Naive thymus-derived CD4-positive, alpha-beta T cell (primary cell): ENCODE data around the gene GPN1. TPM values are rescaled to one million over a fixed set of nuclear protein-coding genes. Genes with fewer than 3 reads are reported as not detected.
"Not testable (repeated sequence)": the region's sequence is repeated elsewhere in the genome, so short reads cannot be mapped to it uniquely, and the experiment has no call there.

ENCODE experiments used
- ATAC-seq: fragments of 150-1000 bp; cut with Tn5 transposase; 2 replicates; pipeline ENCODE4 v1.10.0; 2021; ENCODE audit warnings: mild to moderate bottlenecking, moderate library complexity
- CTCF ChIA-PET: fragments of 350-600 bp; sonication (Branson Sonifier 250); formaldehyde crosslinking; loops from one replicate; lab custom pipeline; 2021; ENCODE audit warnings: antibody characterized with exemption; lab: Charles Lee
- POLR2A ChIA-PET: fragments of 350-600 bp; sonication (Branson Sonifier 250); formaldehyde crosslinking; loops from one replicate; lab custom pipeline; 2021; ENCODE audit warnings: antibody characterized with exemption, inconsistent platforms; lab: Charles Lee
- DNase-seq, 9 donors: peaks; one replicate each; pipeline versions ENCODE4 v3.0.0 to v3.0.0-alpha.2; 2020 to 2022; ENCODE audit warnings: mixed read lengths in 1 of 9
- H3K27ac ChIP-seq: one replicate; pipeline ENCODE4 v1.7.0; 2013; ENCODE audit warnings: mild to moderate bottlenecking, low read depth, low read length, moderate library complexity
- H3K27me3 ChIP-seq, 2 donors: one replicate each; pipeline ENCODE4 v1.7.0; 2013; ENCODE audit warnings: low read length in 2 of 2, mild to moderate bottlenecking in 2 of 2, moderate library complexity in 2 of 2; ENCODE audit not compliant: control insufficient read depth in 2 of 2, insufficient read depth in 2 of 2
- H3K36me3 ChIP-seq, 3 experiments: 1 replicate in 2 of 3; 2 replicates in 1 of 3; pipeline ENCODE4 v1.7.0; 2013; ENCODE audit warnings: low read length in 3 of 3, mild to moderate bottlenecking in 3 of 3, moderate library complexity in 1 of 3; ENCODE audit not compliant: insufficient read depth in 3 of 3, control insufficient read depth in 2 of 3
- H3K4me1 ChIP-seq, 2 donors: one replicate each; pipeline ENCODE4 v1.7.0; 2013; ENCODE audit warnings: low read length in 2 of 2, mild to moderate bottlenecking in 2 of 2, moderate library complexity in 1 of 2; ENCODE audit not compliant: control insufficient read depth in 2 of 2, insufficient read depth in 2 of 2
- H3K4me3 ChIP-seq: 2 replicates; pipeline ENCODE4 v1.7.0; 2013; ENCODE audit warnings: mild to moderate bottlenecking, low read length
- H3K9me3 ChIP-seq, 3 experiments: 1 replicate in 2 of 3; 2 replicates in 1 of 3; pipeline ENCODE4 v1.7.0; 2013; ENCODE audit warnings: low read length in 3 of 3; ENCODE audit not compliant: control insufficient read depth in 2 of 3
- H3K27ac Mint-ChIP-seq, 9 donors: one replicate each; pipeline ENCODE4 v1.8.0; 2020 to 2022; ENCODE audit warnings: mixed read lengths in 9 of 9, mild to moderate bottlenecking in 8 of 9, moderate library complexity in 5 of 9, inconsistent platforms in 2 of 9
- H3K27me3 Mint-ChIP-seq, 5 donors: one replicate each; pipeline ENCODE4 v1.8.0; 2021 to 2022; ENCODE audit warnings: mixed read lengths in 5 of 5, mild to moderate bottlenecking in 1 of 5
- H3K36me3 Mint-ChIP-seq, 5 donors: one replicate each; pipeline ENCODE4 v1.8.0; 2020 to 2022; ENCODE audit warnings: mixed read lengths in 5 of 5, mild to moderate bottlenecking in 3 of 5, inconsistent platforms in 1 of 5
- H3K4me1 Mint-ChIP-seq, 7 donors: one replicate each; pipeline ENCODE4 v1.8.0; 2020 to 2022; ENCODE audit warnings: mixed read lengths in 7 of 7, mild to moderate bottlenecking in 3 of 7, inconsistent platforms in 1 of 7
- H3K4me3 Mint-ChIP-seq, 10 donors: one replicate each; pipeline ENCODE4 v1.8.0; 2020 to 2022; ENCODE audit warnings: mild to moderate bottlenecking in 10 of 10, mixed read lengths in 10 of 10, moderate library complexity in 6 of 10, inconsistent platforms in 2 of 10
- H3K9me3 Mint-ChIP-seq, 11 donors: one replicate each; pipeline ENCODE4 v1.8.0; 2020 to 2022; ENCODE audit warnings: mixed read lengths in 11 of 11, mild to moderate bottlenecking in 4 of 11, inconsistent platforms in 1 of 11, moderate library complexity in 1 of 11
- intact Hi-C, 2 donors: fragments of 100-400 bp; cut with micrococcal nuclease; formaldehyde crosslinking; loops; one replicate each; pipeline ENCODE4 v1.15.1; 2023
- polyA plus RNA-seq, 2 donors: library from polyadenylated mRNA; unstranded; fragments of 300-500 nt; fragmentation: Illumina TruSeq; gene quantifications; one replicate each; pipeline ENCODE4 v1.2.3, GENCODE V29; 2021
- total RNA-seq, 6 experiments: library from RNA in 5 of 6; stranded (reverse) in 5 of 6; gene quantifications; 1 replicate in 5 of 6; 2 replicates in 1 of 6; pipeline ENCODE4 v1.2.3 and lab custom pipeline; 2021 to 2026

The GPN1 gene
- total and polyA plus RNA-seq, 7 experiments from 2014 or later, result 27.8 to 73.6 (median 32.4) TPM

DNA sequence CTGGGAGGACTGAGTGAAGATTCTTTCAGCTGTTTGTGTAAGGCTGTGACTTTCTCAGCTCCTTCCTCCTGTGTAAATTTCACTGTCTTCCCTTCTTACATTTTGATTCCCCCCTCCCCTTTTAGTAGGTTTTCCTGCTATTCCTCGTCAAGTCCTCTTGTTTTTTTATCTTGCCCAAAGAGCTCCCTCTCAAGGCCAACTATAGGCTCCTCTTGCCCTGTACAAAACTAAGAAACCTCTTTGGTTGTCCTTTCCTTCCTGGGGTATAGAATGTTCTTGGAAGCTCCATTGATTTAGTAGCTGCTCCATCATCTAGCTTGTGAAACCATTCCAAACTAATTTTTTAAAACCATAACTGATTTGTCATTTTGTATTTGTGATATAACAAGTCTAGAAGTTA is 7.3 kb upstream of the GPN1 start:
- intact Hi-C loops, result loop anchor here in 1 of 2 donors (10.0 kb wide), 1 partner anchor 547 kb away; the partner anchor contains the start of genes EMILIN1 and OST4
- ATAC-seq, result no peak
- ChIA-PET POLR2A (interaction anchor here (0.8 kb wide), 1 partner anchor 38 kb away, joined by 3 read pairs; no protein-coding TSS in a partner anchor), CTCF (interaction anchor here (1.2 kb wide), 1 partner anchor 62 kb away, joined by 3 read pairs; no protein-coding TSS in a partner anchor)
- no peak for DNase-seq
- Mint-ChIP-seq H3K36me3 (peaks cover 32 to 53% (median 34%) of the 10 kb centered on the region in 5 donors), H3K4me3 (no peak overlapping the region), H3K27me3 (no peaks in the 10 kb centered on the region), H3K27ac (peak overlapping the region in 1 of 9 donors; percentile 53), H3K9me3 (no peaks in the 10 kb centered on the region), H3K4me1 (peaks cover 0 to 4% (median 0%) of the 10 kb centered on the region in 7 donors)
- Histone ChIP-seq H3K9me3 (no peaks in the 10 kb centered on the region), H3K27ac (no peak overlapping the region), H3K36me3 (peaks cover 26 to 70% (median 30%) of the 10 kb centered on the region in 3 experiments), H3K27me3 (no peaks in the 10 kb centered on the region), H3K4me1 (no peaks in the 10 kb centered on the region), H3K4me3 (no peak overlapping the region)

DNA sequence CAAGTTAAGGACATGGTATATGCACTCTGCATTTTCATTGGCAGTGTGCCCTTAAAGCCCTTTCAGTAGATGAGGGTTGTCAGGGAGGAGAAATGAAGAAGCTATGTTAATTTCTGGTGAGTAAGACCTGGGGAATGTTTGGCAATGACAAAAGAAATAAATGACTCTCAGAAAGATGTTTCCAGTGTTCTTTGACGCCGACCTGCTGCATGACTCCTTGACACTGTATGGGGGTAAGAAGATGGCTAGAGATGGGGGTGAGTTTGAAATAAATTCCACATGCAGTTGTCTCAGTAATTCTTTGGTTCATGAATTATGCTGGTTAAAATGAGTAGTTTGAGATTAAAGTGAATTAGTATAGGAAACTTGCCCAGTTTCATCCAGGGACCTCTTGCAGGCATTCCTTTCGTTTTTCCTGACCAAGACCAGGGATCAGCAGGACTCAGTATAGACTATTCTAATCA is 5.9 kb upstream of the GPN1 start:
- Mint-ChIP-seq H3K36me3 (peaks cover 23 to 44% (median 26%) of the 10 kb centered on the region in 5 donors), H3K27me3 (no peaks in the 10 kb centered on the region), H3K4me3 (no peak overlapping the region), H3K9me3 (no peaks in the 10 kb centered on the region), H3K27ac (no peak overlapping the region), H3K4me1 (peaks cover 0 to 18% (median 0%) of the 10 kb centered on the region in 7 donors)
- intact Hi-C loops, result loop anchor here in 1 of 2 donors (10.0 kb wide), 1 partner anchor 548 kb away; the partner anchor contains the start of genes EMILIN1 and OST4
- Histone ChIP-seq H3K9me3 (no peaks in the 10 kb centered on the region), H3K4me1 (peaks cover 1% of the 10 kb centered on the region in 2 donors), H3K36me3 (peaks cover 18 to 56% (median 20%) of the 10 kb centered on the region in 3 experiments), H3K4me3 (no peak overlapping the region), H3K27me3 (no peaks in the 10 kb centered on the region), H3K27ac (no peak overlapping the region)
- DNase-seq (no peak), ATAC-seq (no peak)
- CTCF ChIA-PET, result no interaction called here
- POLR2A ChIA-PET, result no interaction called here

DNA sequence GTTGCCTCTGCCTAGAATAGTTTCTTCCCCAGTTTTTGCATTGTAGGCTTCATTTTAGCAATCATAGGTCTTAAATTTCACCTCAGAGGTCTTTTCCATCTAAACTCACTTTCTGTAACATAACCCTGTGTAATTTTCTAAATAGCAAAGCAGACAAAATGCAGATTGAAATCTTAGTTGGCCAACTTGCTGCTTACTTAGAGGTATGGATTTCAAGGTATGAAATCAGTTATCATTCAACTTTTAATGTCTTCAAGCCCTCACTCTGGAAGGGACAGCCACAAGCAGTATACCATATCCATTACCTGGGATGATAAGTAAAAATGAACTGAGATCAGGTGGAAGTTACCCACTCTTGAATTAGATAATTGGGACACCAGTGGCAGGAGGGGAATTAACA is 3.9 kb upstream of the GPN1 start:
- Histone ChIP-seq H3K27ac (no peak overlapping the region), H3K4me3 (no peak overlapping the region), H3K9me3 (no peaks in the 10 kb centered on the region), H3K36me3 (peaks cover 12 to 48% (median 20%) of the 10 kb centered on the region in 3 experiments), H3K27me3 (no peaks in the 10 kb centered on the region), H3K4me1 (peaks cover 11 to 13% of the 10 kb centered on the region in 2 donors)
- H3K4me1 Mint-ChIP-seq, result peaks cover 0 to 20% (median 0%) of the 10 kb centered on the region in 7 donors
- H3K27me3 Mint-ChIP-seq, result no peaks in the 10 kb centered on the region
- ChIA-PET CTCF (no interaction called here), POLR2A (no interaction called here)
- H3K27ac Mint-ChIP-seq, result peak overlapping the region in 3 of 9 donors; percentile 1 to 5 (median 5)
- intact Hi-C loops, result loop anchor here in 1 of 2 donors (5.0 to 10.0 kb wide), 2 partner anchors 550 to 1127 kb away; partner anchors contain the start of genes EMILIN1, OST4 and PPP1CB
- H3K36me3 Mint-ChIP-seq, result peaks cover 16 to 36% (median 22%) of the 10 kb centered on the region in 5 donors
- no peak for ATAC-seq
- H3K9me3 Mint-ChIP-seq, result no peaks in the 10 kb centered on the region
- H3K4me3 Mint-ChIP-seq, result no peak overlapping the region
- no peak for DNase-seq

DNA sequence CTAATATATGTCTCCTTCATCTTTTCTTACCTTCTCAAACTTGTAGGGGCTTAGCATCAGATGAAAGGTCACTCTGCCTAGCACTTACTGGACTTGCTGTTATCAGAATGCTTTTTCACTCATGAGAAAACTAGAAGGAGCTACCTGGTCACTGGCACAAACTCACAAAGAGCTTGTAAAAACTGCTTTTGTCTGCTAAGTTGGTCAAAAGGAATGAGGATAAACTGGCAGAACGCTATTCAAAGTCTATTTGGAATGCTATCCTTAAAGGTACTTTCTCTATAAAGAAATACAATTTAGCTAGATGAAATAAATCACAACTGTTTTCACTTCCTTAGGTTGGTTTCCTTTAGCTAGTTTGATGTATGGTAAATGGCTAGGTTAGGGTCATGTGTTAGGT is 2.5 kb upstream of the GPN1 start:
- DNase-seq, H3K9me3 Mint-ChIP-seq, H3K4me3 Mint-ChIP-seq, H3K9me3 ChIP-seq, H3K27me3 ChIP-seq, CTCF ChIA-PET, ATAC-seq, H3K27ac ChIP-seq, H3K27me3 Mint-ChIP-seq, POLR2A ChIA-PET, H3K4me3 ChIP-seq: not testable (repeated sequence)
- peak overlapping the region in 4 of 9 donors; percentile 14 to 65 (median 32) for H3K27ac Mint-ChIP-seq
- H3K4me1 Mint-ChIP-seq, result peaks cover 0 to 28% (median 9%) of the 10 kb centered on the region in 7 donors
- Histone ChIP-seq H3K4me1 (peaks cover 11 to 13% of the 10 kb centered on the region in 2 donors), H3K36me3 (peaks cover 11 to 46% (median 18%) of the 10 kb centered on the region in 3 experiments)
- H3K36me3 Mint-ChIP-seq, result peaks cover 19 to 31% (median 20%) of the 10 kb centered on the region in 5 donors
- intact Hi-C loops, result loop anchor here in 1 of 2 donors (5.0 to 10.0 kb wide), 2 partner anchors 552 to 1126 kb away; partner anchors contain the start of genes EMILIN1, OST4 and PPP1CB

DNA sequence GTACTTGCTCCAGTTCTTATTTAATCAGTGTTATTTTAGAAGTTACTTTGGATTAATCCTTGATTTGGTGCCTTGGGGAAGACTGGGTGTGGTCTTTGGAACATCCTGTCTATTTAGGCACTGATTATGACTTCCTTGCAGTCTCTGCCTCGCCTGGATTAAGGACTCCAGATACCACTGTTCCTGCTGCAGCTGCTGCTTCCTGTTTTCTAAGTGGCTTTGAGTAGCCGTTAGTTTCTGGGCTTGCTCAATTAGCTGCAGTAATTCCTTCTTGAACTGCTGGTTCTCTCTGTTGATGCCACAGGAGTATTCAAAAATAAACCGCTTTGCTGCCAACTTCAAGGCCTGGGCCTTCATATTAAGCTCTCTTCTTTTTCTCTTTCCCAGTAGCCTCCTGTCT is 1.9 kb upstream of the GPN1 start:
- CTCF ChIA-PET, H3K27me3 ChIP-seq, H3K27me3 Mint-ChIP-seq, DNase-seq, ATAC-seq, H3K4me3 ChIP-seq, H3K9me3 Mint-ChIP-seq, H3K9me3 ChIP-seq, POLR2A ChIA-PET, H3K27ac ChIP-seq: not testable (repeated sequence)
- Mint-ChIP-seq H3K4me1 (peaks cover 0 to 29% (median 15%) of the 10 kb centered on the region in 7 donors), H3K27ac (peak overlapping the region in 6 of 9 donors; percentile 16 to 76 (median 65)), H3K4me3 (peak overlapping the region in 1 of 10 donors; percentile 12), H3K36me3 (peaks cover 14 to 31% (median 22%) of the 10 kb centered on the region in 5 donors)
- intact Hi-C loops, result loop anchor here in 1 of 2 donors (5.0 to 10.0 kb wide), 2 partner anchors 552 to 1125 kb away; partner anchors contain the start of genes EMILIN1, OST4 and PPP1CB
- H3K4me1 ChIP-seq, result peaks cover 11 to 13% of the 10 kb centered on the region in 2 donors
- H3K36me3 ChIP-seq, result peaks cover 10 to 46% (median 20%) of the 10 kb centered on the region in 3 experiments

DNA sequence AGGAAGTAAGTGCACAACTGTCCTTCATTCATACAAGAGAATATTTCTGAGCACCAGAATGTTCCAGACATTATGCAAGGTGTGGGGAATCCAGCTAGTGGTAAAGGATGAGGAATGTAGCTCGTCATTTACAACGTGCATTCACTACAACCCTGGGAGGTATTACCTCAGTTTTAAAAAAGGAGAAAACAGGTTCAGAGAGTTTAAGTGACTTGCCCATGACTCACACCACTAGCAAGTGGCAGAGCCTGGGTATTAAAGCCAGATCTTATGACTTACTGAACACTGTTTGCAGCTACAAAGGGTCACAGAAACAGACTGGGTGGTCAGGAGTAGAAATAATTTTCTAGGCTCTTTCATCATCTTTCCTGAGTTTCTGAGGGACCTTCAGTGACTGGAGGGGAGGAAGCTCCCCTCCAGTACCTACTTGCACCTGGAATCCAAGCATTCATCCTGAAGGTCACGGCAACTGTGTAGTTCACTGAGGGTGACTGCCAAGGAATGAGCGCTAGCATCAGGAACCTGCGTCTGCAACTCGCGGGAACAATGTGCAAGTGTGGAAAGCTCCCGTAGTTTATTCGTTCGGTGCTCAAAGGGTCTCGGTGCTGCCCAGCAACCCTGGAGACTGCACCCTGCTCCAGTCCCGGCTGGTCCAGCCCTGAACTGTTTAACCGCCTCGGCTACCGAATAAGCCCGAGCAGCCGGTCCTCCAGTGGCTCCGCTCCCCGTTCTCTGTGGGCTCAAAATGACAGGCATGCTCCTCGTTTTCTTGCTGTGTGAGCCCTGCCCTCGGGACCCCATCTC is 685 bp upstream of the GPN1 start:
- CTCF ChIA-PET, result no interaction called here
- no peak overlapping the region for H3K4me3 Mint-ChIP-seq
- Histone ChIP-seq H3K4me1 (peaks cover 11 to 13% of the 10 kb centered on the region in 2 donors), H3K27me3 (no peaks in the 10 kb centered on the region), H3K27ac (peak overlapping the region; percentile 92), H3K9me3 (no peaks in the 10 kb centered on the region), H3K36me3 (peaks cover 8 to 44% (median 9%) of the 10 kb centered on the region in 3 experiments), H3K4me3 (peak overlapping the region; percentile 92)
- H3K27ac Mint-ChIP-seq, result peak overlapping the region in 5 of 9 donors; percentile 16 to 72 (median 59)
- DNase-seq (peak in 1 of 9 donors; percentile 12), ATAC-seq (peak; percentile 13)
- H3K36me3 Mint-ChIP-seq, result peaks cover 9 to 26% (median 18%) of the 10 kb centered on the region in 5 donors
- peaks cover 1 to 33% (median 22%) of the 10 kb centered on the region in 7 donors for H3K4me1 Mint-ChIP-seq
- POLR2A ChIA-PET, result interaction anchor here (0.8 to 1.5 kb wide), 6 partner anchors 36 to 262 kb away, joined by 3 to 7 read pairs (median 4); partner anchors contain the start of genes BABAM2, PPM1G, RBKS and SLC4A1AP
- H3K9me3 Mint-ChIP-seq, result no peaks in the 10 kb centered on the region
- intact Hi-C loops, result loop anchor here (1.0 to 10.0 kb wide), 12 partner anchors 35 to 1124 kb away; partner anchors contain the start of genes EIF2B4 (in 2 of the 2), NRBP1 (in 2 of the 2), OST4 (in 2 of the 2) and PPM1G (in 2 of the 2)
- H3K27me3 Mint-ChIP-seq, result no peaks in the 10 kb centered on the region
